CD4-positive, alpha-beta T cell treated with Interferon alpha-2 for 1 hour (primary cell): ENCODE data around the gene DPH1.
A peak's percentile ranks its signal among the peaks of the same experiment; 100 is the strongest.
"Not testable (repeated sequence)": the region's sequence is repeated elsewhere in the genome, so short reads cannot be mapped to it uniquely, and the experiment has no call there.

Experiments
- DNase-seq, 2 donors: peaks; one replicate each; pipeline ENCODE4 v3.0.0-alpha.2; 2020 to 2022

The DPH1 gene

DNA sequence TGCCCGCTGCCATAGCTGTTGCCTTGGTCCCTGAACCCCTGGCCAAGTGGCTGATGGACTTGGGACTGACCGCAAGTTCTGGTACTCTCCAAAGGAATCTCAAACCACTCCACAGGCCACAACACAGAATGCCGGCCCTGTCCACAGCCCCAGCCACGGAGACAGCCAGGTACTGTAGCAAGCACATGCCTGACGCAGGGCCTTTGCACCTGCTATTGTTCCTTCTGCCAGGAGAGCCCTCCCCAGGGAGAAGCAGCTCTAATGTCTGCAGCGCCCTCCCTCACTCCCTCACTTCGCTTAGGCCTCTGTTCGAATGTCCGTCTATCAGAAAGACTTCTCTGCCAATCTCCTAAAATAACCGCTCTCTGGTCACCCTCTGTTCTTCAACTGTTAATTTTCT, 20.2 kb upstream of the DPH1 start:
- no peak for DNase-seq

DNA sequence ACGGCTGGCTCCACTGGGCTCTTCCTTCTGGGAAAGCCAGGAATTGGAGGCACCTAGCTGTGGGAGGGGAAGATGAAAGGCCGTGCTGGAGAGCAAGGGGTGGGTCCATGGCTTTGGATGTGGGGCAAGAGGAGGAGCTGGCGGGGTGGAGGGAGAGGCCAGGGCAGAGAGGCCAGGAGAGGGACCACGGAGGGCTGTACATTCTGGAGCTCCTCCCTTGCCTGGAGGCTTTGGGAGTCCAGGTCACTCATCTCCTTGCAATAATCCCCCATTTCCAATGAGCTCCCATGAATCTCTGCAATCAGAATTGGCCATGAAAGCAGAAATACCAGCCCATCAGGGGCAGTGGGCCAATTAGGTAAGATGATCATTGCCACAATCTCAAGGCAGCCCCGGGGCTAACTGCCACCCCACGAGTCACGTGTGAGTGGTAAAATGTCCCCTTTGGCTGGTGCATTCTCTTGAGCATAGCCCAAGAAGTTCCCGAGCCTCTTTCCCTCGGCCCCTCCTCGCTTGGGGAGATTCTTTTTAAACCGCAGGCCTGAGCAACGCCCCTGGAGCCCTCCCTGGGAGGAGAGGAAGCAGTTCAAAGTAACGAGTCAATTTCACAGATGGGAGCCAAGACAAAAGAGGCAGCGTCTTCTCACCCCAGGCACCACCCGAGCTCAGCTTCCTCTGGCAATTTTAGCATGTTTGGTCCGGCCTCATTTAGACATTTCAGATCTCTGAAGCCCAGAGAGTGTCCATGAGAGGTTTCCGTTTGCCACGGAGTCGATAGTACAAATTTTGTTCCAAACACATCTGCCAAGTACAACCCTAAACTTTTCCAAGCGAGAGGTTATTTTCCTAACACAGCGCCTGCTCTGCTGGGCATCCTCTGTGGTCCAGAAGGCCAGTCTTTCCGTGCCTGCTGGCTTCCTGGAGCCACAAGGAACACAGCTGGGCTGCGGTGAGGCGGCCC, 18.3 kb upstream of the DPH1 start:
- DNase-seq: no peak

DNA sequence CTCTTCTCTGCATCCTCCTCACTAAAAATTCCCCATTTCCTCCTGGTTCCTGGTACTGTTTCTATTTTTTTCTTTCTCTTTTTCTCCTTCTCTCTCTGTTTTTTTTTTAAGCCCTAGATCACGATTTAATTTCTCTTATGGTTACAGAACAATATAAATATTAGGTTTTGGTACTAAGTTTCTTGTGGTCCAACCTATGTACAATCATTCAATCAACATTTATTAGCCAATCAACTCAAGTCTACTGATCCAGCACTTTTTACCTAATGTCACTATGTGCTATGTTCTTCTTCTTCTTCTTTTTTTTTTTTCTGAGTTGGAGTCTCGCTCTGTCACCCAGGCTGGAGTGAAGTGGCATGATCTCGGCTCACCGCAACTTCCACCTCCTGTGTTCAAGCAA, 17.5 kb upstream of the DPH1 start:
- no peak for DNase-seq

DNA sequence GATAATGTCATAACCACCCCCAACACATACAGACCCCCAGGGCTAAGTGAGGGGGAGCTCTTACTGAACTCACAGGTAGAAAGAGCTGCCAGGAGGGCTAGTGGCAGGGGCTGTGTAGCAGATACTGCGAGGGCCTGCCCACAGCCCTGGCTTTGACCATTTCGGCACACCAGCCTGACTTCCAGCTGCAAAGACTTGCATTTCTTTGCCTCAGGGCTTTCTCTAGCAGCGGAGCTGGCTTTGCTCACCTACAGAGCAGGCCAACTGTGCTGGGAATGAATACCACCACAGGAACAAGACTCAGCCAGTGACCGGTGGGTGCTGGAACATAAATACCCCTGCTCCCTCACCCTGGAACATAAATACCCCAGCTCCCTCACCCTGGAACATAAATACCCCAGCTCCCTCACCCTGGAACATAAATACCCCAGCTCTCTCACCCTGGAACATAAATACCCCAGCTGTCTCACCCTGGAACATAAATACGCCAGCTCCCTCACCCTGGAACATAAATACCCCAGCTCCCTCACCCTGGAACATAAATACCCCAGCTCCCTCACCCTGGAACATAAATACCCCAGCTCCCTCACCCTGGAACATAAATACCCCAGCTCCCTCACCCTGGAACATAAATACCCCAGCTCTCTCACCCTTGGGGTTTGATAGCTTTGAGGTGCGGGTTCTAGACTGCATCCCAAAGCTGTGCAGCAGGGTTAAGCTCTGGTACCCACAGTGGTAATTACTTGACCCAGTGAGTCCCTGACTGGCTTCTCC, 16.5 kb upstream of the DPH1 start:
- DNase-seq: not testable (repeated sequence)

DNA sequence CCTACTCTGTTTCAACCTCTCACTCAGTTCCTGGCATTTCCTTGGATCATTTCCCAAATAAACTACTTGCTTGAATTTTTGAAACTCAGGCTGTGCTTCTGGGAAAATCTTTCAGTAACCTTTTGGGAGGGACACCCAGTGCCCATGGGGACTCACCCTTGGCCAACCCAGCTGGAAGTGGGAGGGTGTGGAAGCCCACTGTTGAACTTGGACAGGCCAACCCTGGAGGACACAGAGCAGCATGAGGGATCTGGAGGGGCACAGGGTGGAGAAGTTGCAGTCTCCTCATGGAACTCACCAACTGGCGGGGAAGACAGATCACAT, 16.0 kb upstream of the DPH1 start:
- no peak for DNase-seq

DNA sequence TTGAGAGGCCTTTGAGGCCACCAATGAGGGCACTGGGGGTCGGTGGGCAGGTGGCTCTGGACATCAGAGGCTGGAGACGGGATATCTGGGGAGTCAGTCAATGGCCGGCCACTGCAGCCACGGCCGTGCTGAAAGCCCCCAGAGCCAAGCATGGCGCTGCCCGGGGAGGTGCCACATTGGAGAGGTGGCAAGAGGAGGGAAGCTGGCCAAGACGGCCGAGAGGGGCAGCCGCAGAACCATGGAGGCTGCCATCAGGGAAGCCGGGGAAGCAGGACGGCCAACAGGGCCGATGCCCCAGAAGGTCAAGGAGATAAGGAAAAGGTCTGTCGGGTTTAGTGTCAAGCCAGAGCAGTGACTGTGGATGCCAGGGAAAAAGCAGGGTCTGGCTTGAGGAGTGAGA, 14.6 kb upstream of the DPH1 start:
- no peak for DNase-seq

DNA sequence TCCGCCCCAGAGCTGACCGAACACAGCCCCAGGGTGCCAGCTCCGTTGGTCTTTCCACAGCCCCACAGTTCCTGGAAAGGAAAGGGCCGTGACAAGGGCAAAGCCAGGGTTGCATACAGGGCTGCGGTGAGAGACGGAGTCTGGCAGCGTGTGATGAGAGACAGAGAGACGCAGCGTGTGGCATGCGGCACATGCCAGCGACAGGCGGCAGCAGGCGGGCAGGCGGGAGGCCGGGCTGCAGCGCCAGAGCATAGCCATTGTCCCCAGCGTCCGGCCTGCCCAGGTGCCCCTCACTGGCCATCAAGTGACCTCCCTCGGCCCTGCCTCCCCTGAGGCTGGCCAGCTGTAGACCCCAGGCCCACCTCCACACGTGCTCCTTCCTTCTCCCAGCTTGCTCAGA, 13.5 kb upstream of the DPH1 start:
- no peak for DNase-seq

DNA sequence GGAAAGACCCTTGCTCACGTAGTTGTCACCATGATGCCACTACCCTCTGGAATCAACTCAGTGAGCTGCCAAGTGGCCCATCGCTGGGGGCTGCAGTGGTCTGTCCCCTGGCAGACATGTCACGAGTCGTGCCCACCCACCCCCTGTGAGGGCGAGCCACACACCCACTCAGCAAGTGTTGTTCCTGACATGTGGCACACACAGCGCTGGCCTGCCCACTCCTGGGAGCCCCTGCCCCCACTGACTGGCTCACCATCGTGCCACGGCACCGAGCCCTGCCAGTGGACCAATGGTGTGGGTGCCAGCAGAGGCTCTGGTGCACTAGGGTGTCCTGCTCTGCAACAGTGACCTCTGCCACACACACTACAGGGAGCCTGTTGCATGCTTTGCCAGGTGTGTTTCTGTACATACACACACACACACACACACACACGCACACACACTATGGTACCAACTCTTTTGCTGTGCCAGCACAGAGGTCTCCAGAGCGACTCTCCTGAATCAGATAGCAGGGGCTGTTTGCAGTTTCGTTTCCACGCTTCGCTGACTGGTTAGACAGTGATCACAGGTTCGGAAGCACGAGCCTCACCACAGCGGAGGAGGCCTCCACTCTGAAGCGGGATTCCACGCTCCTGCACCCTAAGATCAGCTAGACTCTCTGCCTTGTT, 12.5 kb upstream of the DPH1 start:
- no peak for DNase-seq

DNA sequence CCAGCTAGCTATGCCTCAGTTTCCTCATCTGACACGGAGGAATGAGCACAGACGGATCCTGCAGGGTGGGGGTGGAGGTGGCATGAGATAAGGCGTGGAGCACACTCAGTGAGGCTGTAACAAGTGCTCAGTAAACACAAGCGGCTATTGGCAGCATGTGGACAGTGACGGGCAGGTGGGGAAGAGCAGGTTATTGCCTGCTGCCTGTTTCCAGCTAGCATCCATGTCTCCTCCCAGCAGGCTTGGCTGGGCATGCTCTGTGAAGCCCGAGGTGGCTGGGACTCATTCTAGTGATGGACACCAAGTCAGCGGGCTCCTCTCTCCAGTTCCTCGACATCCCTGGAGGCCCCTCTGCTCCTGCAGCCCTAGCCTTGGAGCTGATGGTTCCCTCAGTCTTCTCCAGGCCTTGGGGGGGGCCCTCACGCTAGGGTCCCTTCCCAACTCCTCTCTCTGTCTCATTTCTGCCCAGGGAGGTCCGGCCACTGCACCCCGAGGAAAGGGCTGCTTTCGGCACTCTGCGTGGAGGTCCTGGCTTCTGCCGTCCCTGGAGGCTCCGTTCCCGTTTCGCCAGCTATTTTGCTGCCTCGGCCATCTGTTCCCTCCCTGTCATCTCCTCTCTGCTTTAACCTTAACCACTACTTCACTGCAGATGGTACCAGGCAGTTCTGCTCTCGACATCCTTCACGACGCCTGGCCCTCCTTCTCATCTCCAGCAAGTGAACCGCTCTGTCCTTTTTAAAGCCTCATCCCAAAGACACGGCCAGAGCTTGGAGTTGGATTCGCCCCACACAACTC, 11.0 kb upstream of the DPH1 start:
- no peak for DNase-seq

DNA sequence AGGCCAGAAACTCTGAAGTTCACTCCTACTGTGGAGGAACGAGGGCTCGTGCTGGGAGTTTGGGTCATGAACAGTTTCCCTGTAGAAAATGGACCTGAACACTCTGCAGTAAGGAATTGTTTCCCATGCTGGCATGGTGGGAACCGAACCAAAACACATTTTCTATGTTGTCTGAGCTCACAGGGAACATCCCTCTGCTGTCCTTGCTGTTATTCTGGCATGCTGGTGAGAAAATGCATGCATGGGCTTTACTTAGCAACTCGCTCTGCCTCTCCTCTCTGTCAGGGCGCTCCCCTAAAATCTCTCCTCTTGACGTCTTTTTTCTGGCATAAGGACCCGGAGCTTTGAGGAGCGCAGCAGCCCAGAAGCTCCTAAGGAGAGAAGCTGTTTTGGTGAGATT, 10.2 kb upstream of the DPH1 start:
- DNase-seq: no peak

DNA sequence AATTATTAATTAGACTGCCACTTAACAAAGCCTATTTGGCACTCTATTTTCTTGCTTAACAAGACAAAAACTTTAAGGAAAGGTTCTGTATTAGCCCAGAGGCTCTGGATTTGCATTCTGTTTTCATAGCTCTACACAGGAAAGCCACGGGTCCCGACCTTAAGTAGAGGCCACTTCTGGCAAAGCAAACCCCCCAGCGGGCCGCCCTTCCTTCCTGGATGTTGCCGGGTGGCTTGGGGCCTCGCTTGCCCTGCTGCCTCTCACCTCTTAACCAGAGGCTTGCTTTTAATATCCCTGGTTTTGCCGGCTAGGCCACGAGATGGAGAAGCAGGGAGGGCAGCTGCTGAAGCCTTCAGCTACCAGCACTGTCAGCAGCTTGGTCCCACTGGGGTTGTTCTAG, 9.2 kb upstream of the DPH1 start:
- DNase-seq: no peak

DNA sequence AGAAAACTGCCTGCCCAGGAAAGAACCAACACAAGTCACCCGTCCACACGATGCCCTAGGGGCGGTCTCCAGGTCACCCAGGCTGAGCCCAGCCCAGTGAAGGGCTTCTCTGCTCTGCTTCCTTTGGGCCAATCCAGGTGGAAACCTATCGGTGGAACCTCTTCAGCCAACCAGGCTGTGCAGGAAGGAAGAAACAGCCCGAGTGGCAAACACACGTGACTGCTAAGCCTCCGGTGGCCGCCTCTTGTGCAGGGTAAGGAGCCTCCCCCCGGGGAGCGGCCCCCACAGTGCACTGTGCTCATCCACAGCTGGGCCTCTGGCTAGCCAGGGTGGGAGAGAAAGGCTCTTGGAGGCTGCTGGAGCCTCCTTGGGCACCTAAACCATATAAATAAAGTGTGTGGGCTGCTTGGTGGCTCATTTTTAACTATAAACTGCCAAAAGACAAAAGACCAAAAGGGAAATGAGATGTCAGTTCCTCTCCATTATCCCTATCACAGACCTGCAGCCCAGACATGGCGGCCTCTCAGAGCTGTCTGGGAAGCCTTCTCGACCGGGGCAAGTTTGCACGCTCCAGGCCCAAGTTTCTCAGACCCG, 7.2 kb upstream of the DPH1 start:
- DNase-seq: no peak

DNA sequence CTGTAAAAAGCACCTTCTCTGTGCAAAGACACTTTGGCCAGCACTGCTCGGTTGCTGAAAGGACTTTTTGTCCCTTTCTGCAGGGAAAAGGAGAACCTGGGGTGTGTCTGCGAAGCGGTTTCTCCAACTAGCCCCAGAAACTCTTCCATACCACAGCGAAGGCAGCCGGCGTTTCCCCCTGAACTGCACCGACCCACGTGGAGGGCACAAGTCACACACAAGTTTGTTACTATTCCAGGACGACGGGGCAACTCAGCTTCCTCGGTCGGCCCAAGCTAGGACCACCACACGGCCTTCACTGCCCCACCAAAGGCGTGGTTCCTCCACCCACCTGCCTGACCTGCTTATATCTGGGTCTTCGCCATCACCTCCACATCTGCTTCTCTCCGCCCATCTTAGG, 6.7 kb upstream of the DPH1 start:
- DNase-seq: no peak

DNA sequence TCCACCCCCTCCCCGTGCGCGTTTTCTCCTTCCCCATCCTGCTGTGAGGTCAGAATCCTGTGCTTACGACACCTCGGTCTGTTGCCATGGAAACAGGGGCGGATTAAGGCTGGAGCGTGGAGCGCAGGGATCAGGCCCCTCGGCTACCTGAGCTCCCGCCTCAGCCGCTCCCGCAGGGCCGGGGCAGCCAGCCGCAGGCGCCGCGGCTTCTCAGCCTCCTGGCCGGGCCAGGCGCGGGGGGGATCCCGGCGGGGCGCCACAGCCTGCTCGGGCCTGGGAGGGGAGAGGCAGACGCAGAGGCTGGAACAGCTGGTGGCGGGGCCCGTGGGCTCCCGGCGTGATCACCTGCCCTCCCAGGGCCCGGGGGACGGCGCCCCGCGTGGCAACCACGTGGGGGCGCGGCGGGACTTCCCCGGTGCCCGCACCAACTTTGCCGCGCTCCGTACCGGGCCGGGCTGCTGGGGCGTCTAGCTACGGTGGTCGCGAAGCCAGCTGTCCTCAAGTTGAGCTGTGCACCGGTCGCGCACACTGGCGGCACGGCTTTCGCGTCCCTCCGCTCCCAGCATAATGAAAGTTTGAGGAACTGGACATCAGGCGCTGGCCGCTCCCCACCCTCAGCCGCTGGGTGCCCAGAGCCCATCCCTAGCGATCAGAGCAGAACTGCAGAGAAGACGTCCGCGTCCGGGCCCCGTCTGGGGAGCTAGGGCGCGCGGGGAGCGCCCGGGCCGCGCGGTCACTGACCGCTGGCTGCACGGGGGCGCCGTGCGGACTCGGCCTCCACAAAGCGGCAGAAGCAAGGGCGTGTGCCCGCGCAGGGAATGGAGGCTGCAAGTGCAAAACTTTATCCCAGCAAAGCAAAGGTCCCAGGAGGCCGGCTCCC, 6.0 kb upstream of the DPH1 start:
- DNase-seq: peak; percentile 60 to 61

DNA sequence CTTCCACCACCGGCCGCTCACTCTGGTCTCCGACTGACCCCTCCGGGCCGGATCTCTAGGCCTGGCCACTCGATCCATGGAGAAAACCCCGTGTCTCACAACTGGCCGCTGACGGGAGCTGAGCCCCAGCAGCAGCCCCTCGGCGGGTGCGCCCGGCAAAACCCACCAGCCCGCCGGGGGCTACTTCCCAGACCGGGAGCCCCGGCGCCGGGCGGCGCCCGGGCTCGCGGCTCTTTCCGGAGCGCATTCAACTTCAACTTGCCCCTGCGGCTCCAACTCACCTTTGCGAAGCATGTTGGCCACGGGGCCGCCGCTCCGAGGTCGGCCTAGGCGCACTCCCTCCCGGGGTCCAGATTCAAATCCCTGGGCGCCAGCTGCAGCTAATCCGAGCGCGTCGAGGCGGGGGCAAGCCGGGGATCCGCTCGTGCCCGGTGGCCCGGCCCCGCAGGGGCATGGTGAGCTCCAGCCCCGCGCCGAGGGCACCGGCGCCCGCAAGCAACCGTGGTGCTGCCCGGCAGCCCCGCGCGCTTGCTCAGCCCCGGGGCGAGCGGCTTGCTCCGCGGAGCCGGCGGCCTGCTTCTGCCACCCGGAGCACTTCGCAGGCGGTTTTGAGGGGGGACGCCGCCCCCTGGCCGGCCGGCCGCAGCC, 5.3 kb upstream of the DPH1 start:
- no peak for DNase-seq

DNA sequence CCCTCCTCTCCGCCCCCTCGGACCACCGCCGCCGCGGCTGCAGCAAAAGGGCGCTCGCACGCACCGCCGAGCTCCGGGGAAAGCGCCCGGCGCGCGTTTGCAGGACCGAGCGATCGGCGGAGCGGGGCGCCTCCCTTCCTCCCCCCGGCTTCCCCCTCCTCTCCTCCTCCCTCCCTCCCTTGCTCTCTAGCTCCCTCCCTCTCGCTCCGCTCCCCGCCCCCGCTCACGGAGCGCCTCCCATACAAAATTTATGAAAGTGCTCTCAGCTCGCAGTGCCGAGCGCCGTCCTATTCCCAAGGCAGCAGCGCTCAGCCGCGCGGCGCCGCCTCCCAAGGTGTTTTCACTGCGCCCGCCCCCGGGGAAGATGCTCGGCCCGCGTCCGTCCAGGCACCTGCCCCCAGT, 4.7 kb upstream of the DPH1 start, which contains the start of gene RTN4RL1:
Gene RTN4RL1, minus strand, starts transcription at position 115 of the 402 bp plus-strand sequence. CDS start 469 bp downstream, outside the sequence.
- peak; percentile 68 to 85 for DNase-seq

DNA sequence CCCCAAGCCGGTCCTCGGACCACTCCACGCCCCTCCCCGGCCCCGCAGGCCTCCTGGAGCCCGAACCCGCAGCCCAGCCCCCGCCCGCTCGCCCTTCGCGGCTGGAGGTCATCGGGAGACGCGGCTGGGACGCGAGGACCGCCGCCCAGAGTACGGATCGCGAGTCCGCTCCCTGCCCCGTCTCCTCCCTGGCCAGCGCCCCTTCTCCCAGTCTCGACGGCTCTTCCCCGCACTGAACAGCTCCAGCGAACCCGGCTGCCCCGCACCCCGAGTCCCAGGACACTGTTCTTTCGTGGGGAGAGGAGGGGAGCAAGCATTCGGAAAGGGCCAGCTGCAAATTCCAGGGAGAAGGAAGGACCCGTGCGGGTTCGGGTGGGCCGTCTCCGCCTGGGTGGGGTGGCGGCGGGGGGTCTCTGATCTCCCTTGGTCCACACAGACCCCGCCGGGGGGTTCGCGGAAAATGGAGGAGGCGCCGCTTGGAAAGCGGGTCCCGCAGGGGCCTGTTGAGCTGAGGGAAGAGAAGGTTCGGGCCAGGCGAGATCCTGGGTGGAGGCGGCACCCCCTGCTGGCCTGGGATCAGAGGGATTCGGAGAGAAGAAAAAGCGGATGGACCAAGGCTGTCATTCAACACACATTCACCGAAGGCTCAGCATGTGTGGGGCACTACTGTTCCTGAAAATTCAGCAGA, 4.2 kb upstream of the DPH1 start:
- peak in 1 of 2 donors; percentile 29 for DNase-seq

DNA sequence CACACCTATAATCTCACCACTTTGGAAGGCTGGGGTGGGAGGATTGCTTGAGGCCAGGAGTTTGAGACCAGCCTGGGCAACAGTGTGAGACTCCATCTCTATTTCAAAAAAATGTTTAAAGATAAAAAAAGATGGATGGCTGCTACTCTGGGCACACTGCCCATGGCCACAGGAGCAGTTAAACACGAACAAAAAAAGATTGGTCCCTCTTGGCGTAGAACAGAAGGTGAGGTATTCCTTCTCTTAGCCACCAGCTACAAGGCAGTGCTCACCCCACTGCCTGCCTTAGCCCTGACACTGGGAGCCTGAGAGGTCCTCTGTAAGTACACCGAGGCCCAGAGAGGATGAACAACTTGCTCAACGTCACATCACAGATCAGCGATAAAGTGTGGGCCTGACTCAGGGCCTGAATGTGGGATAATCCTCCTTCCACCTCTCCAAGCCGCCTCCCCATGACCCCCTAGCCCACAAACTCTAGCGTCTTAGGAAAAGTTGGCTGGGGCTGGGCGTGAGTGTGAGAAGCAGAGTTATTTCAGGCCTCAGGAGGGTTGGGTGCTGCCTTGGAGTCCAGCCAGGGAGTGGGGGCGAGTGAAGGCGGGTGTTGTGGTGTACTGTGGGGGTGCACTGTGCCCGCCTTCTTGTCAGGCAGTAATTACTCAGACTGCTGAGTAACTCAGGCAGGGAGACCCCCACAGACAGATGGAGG, 2.3 kb upstream of the DPH1 start:
- DNase-seq: no peak

DNA sequence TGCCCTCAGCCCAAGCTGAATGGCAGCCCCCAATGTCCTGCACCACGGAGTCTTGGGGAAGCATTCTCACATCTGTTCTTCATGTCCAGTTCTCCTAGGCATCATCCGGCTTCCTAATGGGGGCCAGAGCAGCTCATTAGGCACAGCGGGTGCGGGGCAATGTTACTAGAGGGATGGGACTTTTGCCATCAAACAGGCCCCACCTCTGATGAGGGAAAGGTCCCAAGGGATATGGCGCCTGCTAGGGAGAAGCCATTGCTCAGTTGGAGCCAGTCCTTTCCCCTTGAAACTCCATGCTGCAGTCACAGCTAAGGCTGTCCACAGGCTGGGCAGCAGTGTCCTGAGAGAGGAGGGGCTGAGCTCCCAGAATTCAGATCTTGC, 1.7 kb upstream of the DPH1 start:
- DNase-seq: no peak
